ENCODE results near the gene TPM4.

The TPM4 gene

DNA sequence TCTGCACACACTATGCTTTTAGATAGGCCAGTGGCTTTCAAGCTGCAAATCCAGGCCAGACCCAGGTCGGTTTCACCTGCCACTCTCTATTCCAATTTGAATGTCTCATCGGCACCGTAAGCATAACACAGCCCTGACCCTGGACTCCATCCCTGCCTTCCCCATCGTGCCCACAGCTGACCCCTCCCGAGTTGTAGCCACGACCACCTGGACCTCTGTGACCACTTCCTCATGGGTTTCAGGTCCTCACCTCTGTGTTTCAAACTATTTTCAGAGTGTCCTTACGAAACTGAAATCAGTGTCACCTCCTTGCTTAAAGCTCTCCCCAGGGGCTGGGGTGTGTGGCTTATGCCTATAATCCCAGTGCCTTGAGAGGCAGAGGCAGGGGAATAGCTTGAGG, 58.2 kb downstream of the TPM4 start:
- no peak for DNase-seq

DNA sequence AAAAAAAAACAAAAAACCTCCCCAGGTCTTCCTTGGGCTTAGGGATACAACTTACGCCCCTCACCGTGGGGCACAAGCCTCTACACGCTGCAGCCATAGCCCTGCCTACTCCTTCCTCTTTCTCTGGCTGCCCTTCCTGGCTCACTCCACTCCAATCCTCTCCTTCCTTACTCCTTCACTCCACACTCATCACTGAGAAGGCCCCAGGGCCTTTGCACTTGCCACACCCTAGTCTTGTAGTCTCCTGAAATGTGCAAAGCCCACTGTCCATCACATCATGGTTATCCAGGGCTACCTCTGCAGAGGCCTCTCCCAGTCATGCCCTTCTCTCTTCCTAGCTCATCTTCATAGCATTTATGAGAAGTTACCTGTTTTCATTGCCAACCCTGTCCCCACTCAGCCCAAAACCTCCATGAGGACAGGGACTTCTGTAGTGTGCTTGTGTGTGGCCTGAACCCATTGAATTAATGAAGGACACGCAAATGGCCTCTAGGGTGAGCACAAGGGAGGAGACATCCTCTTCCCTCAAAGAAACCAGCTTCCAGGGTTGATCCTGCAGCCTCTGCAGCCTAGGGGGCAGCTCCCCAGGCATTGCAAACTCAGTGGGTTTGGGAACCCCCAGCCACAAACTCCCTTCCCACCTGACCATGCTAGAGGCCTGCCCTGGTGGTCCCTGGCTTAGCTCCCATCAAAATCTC, 59.3 kb downstream of the TPM4 start:
- no peak for DNase-seq

GRCh38 chr19:16136185-16136999, 60.1 kb downstream of the TPM4 start:
- DNase-seq: no peak

DNA sequence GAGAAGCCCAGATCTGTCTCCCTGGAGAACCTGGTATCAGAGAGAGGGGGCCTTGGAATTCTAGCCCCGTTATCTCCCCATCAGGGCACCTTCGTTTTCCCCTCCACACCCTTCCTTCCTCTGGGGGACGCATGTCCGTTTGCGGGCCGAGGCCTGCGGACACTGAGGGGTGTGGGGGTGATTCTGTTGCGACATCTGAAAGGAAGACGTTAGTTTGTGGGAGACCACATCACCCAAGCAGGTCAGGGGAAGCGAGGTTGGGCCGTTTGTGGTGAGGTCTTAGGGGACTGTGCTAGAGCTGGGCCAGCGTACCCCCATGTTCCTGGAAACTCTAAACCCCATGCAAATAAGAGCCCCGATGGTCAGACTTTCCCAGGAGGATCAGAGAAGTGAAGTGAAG, 63.5 kb downstream of the TPM4 start:
- no peak for DNase-seq

DNA sequence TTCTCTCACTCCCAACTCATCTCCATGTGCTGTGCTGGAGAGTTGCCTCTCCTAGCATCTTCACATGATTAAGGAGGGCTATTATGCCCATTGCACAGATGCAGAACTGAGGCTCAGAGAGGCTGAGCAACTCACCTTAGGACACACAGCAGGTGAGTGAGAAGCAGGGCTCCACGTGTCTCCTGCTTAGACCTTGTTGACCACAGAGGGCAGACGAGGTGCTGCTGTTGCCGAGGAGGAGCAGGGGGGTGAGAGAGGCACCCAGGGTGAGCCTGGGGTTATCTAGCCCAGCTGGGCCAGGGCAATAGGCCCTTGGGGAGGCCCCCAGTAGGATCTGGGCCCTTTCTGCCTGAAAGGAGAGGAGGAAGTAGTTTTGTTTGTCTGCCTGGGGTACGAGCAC, 64.7 kb downstream of the TPM4 start:
- DNase-seq: no peak

DNA sequence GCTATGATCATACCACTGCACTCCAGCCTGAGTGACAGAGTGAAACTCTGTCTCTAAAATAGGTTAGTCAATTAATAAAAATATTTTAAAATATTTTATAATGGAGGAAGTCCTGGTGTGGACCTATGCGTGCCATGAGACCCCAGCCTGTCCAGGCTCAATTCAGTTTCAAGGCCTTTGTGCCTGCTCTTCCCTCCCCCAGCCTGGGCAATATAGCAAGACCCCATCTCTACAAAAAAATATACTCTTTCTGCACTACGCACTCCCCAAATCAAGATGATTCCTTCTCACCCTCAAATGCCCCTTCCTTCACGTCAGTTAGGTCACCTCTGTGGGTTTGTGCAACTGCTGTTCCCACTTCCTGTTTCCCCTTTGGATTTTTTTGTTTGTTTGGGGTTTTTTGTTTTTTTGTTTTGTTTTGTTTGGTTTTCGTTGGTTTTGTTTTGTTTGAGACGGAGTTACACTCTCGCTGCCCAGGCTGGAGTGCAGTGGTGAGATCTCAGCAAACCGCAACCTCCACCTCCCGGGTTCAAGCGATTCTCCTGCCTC, 65.8 kb downstream of the TPM4 start:
- no peak for DNase-seq

DNA sequence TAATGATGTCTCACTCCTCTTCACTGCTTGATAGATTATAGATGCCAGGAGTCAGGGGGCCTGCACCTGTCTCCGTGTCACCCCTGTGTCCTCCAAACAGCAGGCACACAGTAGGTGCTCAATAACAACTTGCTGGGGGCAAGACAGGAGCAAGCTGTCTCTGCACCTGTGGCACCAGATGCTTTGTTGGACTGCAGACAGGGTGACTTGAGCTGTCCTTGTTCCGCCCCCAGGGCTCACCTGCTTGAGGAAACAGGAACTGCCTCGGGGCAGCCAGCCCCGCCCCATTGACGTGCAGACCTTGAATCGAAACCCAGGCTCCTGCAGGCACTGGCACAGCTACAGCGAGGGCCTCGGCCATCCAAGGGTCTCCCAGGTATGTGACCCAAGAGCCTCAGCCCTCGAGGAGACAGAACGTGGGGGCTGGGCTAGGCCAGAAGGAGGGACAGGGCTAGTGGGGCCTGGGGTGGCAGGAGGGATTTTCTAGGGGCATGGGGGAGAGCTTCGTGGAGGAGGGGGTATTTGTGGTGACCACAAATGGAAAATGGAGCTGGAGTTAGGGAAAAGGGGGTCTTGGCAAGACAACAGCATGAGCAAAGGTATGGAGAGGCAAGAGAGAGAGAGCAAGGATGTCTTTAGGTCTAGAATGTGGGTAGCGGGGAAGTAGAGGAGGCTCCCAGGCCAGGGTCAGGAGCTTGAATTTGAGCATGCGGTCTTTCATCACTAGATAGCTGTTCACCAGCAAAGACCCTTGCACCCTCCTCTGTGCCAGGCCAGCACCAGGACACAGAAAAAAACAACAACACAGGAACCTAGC, 67.3 kb downstream of the TPM4 start, which contains the start of gene HSH2D:
HSH2D (plus strand) TSS at position 287 of the 817 bp plus-strand sequence. CDS start 5,066 bp downstream, outside the sequence.
- peak; percentile 87 for DNase-seq

DNA sequence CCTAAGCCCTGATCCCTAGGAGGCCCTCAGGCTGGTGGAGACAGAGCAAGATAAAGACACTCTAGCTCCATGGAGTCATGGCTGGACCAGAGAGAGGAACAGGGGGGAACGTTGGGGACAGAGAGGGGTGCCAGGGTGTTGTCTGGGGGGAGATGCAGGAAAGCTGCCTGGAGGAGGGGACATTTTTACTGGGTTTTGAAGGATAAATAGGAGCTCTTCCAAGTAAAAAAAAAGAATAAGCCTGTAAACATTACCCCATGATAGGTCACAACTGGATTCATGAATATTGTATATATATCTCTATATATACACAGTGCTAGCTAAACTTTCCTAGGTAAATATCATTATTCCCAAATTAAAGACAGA, 67.9 kb downstream of the TPM4 start:
- no peak for DNase-seq

- no peak for DNase-seq
Observed at GRCh38 chr19:16146112-16146511, 69.8 kb downstream of the TPM4 start.

DNA sequence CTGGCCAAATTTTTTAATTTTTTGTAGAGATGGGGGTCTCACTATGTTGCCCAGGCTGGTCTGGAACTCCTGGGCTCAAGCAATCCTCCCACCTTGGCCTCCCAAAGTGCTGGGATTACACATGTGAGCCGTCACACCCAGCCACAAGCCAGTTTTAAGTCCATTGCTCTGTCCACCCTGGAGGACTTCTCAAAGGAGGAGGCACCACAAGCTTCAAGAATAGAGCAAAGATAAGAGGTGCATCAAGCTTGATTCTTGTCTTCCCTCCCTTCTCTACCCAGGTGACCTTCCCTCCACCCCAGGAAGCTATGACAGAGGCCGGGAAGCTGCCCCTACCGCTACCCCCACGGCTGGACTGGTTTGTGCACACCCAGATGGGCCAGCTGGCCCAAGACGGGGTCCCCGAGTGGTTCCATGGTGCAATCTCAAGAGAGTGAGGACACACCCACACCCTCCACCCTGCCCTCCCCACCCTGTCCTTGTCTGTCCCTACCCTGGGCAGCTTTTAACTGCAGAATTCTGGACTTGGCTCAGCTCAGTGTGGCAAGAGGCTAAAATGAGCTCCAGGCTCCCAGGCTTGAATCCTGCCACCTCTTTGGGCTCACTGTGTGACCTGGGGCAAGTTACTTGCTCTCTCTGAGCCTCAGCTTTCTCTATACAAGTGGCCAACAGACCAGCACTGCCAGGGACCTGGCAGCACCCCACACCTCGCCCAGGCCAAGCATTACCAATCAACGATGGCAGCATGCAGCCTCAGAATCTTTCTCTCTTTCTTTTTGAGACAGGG, 72.3 kb downstream of the TPM4 start:
- DNase-seq: no peak
